Epithelial cell of esophagus (primary cell): ENCODE results near the gene NAALADL2.

Experiments
- DNase-seq: peaks from one replicate; pipeline ENCODE4 v3.0.0; 2010; ENCODE audit warnings: low read depth
- H3K4me3 ChIP-seq: 2 replicates; pipeline ENCODE4 v1.5.1; 2011; ENCODE audit warnings: mild to moderate bottlenecking, low read length, control low read depth
- CTCF ChIP-seq: IDR thresholded peaks from 2 replicates; pipeline ENCODE4 v1.5.1; 2011; ENCODE audit warnings: low read depth, mild to moderate bottlenecking, low read length, control low read depth, inconsistent platforms; ENCODE audit not compliant: insufficient read depth; ENCODE audit errors: missing control alignments

NAALADL2 gene

DNA sequence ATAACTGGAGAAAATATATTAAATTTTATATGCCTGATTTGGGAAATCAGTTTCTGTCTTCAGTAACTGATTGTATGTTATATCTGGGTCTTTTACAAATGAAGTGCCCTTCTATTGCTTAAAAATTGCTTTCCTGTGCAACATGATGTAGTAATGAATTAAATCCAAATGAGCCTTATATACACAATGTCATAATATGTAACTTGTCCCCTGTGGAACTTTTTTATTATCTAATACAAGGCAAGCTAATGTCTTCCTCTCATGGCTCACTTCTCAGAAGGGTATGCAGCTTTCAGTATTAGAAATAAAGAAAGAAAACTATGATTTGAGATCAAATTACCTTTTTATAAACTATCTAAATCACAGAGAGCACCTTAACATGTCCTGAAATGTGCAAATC lies 248.9 kb downstream of the NAALADL2 start:
- no peak overlapping the region for H3K4me3 ChIP-seq

DNA sequence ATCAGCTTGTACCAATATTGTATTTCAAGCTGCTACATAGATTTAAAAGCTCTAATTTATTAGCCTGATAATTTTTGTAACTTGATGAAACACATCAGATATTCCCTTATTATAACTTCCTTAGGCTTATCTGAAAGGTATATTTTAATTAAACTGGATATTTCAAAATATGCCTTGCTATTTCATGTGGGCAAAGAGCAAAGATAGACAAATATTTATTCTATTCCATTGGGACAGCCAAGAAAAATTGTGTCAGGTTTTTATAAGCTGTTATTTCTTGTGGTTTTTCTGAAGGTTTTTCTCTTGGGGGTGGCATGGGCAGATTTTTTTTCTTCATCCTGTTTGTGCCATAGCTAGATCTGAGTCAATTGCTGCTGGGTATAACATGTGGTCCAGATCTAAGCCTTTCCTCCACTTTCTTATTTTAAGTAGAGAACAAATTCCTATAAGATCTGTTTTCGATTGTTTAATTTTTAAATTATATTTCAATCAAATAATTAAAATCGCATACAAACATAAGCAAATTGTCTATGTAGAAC lies 249.5 kb downstream of the NAALADL2 start:
- no peak for TF ChIP-seq CTCF
- no peak for DNase-seq
- no peak overlapping the region for H3K4me3 ChIP-seq

More for the DNA sequence above, 248.9 kb downstream of the NAALADL2 start:
- TF ChIP-seq CTCF: no peak
- DNase-seq: no peak

DNA sequence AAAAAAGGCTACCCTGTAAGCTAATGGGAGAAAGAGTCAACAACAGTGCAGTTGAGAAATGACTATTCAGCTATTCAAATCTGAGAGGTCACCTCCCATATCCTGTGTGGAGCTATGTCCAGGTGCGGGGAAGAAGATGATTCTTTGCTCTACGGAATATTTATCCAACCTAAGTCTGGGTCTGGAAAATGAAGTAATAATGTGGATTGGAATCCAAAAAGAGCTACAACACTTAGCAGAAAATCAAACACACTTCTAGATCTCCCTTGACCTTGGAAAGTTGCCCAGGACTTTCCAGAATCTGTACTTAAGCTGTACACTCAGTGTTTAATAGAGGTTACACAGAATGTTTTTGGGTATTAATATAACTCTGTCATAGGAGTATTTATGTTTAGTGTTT lies 251.9 kb downstream of the NAALADL2 start:
- no peak overlapping the region for H3K4me3 ChIP-seq
- no peak for TF ChIP-seq CTCF
- DNase-seq: no peak

DNA sequence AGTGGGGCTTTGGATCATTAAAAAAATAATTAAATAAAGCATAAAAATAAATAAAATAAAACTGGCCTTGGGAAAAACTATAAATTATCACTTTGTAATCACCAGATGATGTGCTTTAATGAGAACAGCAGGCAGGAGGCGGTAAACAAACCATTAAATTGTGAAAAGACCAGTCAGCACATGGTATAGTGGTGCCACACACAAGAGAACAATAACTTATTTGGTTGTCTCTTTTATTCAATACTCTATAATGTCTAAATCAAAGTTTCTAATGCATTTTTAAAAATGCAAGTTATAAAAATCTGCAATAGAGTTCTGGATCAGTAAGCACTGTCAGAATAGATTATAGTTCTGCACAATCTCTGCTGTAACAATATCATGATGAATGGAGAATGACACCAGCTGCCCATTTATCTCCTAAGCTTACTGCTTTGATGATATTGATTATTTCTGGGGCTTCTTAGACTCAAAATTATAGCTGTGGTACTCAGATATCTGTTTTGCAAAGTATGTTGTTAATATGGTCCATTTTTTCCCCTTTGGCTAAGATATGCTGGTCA lies 259.3 kb downstream of the NAALADL2 start:
- no peak for TF ChIP-seq CTCF
- DNase-seq: no peak
- H3K4me3 ChIP-seq: no peak overlapping the region

DNA sequence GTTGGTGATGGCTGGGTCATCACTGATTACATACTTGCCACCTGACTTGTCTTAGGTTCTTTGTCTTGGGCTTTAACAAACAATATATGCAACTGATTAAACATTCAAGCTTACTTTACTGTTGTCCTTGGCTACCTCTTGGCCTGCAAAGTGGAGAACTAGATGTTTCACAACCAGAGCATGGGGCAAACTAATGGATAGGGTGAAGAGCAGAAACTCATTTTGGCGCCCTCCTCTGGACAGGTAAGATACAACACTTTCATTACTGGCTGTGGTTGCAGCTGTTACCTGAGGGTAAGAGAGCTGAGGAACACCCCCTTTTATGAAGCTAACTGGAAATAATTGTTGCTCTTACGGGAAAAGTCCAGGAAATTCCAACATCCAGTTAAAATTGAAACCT lies 262.1 kb downstream of the NAALADL2 start:
- TF ChIP-seq CTCF: peak; percentile 70
- no peak overlapping the region for H3K4me3 ChIP-seq
- peak; percentile 62 for DNase-seq

DNA sequence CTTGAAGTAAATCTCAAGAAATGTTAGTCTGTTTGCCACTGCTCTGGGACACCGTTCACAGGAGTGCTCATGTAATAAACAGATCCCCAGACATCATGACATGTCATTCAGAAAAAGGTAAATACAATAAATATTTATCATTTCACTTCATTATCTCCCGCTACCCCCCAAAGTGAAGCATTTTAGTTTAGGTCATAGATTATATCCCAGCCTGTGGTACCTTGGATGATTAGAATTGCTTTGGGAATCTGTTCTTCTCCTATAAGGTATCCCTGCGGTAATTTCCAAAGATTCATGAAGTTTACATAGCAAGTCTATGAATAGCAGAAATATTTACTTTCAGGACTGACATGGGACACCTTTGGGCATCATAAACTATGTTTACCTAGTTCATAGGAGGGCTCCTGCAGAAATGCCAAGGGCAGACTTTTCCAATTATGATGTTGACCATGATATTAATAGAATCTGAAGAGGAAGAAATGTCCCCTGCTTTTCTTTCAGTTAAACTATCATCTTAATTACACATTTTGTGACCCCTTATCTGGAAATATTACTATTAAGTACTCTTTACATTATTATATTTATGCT lies 268.0 kb downstream of the NAALADL2 start:
- H3K4me3 ChIP-seq: no peak overlapping the region
- no peak for TF ChIP-seq CTCF
- DNase-seq: no peak

DNA sequence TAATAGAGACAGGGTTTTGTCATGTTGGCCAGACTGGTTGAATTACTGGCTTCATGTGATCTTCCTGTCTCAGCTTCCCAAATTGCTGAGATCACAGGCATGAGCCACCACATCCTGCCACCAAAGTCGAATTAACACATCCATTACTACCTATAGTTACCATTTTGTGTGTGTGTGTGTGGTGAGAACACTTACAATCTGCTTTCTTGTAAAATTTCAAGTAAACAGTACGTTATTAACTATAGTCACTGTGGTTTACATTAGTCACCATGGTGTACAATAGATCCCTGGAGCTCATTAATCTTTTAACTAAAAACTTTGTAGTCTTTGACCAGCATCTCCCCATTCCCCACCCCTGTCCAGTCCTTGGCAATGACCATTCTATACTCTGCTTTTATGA lies 270.0 kb downstream of the NAALADL2 start:
- no peak overlapping the region for H3K4me3 ChIP-seq
- TF ChIP-seq CTCF: no peak
- peak; percentile 10 for DNase-seq
